Suprapubic skin (tissue), 3 donors: Measurements from ENCODE around the gene PEA15.

Source experiments
- CTCF ChIP-seq, 2 donors: fragments of 200-600 bp in 1 of 2; fragments of 450-650 bp in 1 of 2; sonication (generic) in 1 of 2; IDR thresholded peaks; one replicate each; pipeline ENCODE4 v1.5.1; 2016 to 2019; ENCODE audit warnings: antibody characterized with exemption in 2 of 2, mild to moderate bottlenecking in 1 of 2, moderate library complexity in 1 of 2
- EP300 ChIP-seq: sonication (generic); formaldehyde crosslinking; IDR thresholded peaks from one replicate; pipeline ENCODE4 v1.6.1; 2017; ENCODE audit warnings: antibody characterized with exemption

DNA sequence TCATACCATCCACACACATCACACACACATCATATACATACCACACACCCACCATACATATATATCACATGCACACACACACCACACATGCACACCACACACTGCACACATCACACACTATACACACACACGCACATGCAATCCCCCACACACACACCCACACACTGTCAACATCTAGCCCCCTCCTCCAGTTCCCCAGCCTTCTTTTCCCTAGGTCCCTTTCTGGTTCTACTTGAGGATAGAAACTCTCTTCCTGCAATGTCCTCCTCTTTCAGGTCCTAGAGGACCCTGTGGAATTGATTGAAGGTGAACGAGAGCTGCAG, 10.5 kb upstream of the PEA15 start:
- TF ChIP-seq CTCF (IDR thresholded peaks at IDR 0.05) (no peak), EP300 (no peak)
